H1 (cell line): ENCODE data around the gene DMBT1. TPM values are rescaled to one million over a fixed set of nuclear protein-coding genes. Genes with fewer than 3 reads are reported as not detected.

Experiments
- CTCF ChIP-seq, 3 experiments: IDR thresholded peaks; 1 replicate in 2 of 3; 2 replicates in 1 of 3; pipeline versions ENCODE4 v1.5.1 to v1.6.1; 2011; ENCODE audit warnings: low read length in 3 of 3, mild to moderate bottlenecking in 3 of 3, inconsistent platforms in 2 of 3, low read depth in 1 of 3, moderate library complexity in 1 of 3; ENCODE audit not compliant: insufficient read depth in 1 of 3; ENCODE audit errors: control extremely low read depth in 1 of 3
- polyA plus RNA-seq, 7 experiments: library from polyadenylated mRNA; depleted of rRNA in 3 of 7; stranded (reverse) in 5 of 7; unstranded in 2 of 7; fragments of >200 nt in 5 of 7; fragments of 200-250 nt in 2 of 7; gene quantifications; 1 replicate in 5 of 7; 2 replicates in 1 of 7; 4 replicates in 1 of 7; pipeline versions ENCODE4 v1.2.1 to v1.2.3, GENCODE V29; 2011 to 2013; ENCODE audit warnings: missing spikeins in 2 of 7, mixed read lengths in 2 of 7
- total RNA-seq: library from RNA; stranded (reverse); fragmentation: NEBNext Ultra II Directional; extraction: Animal tissue kit (Norgen Biotek cat#: 25700); gene quantifications from 2 replicates; pipeline ENCODE4 v1.2.1, GENCODE V29; 2021

Gene DMBT1
- total and polyA plus RNA-seq, 2 of the 8 experiments (the other 6 are each of a cell fraction or from before 2014, with no cell fraction given), result 0.03 TPM; not detected in 1

- no peak for TF ChIP-seq CTCF (IDR thresholded peaks at IDR 0.05; ENCODE audit: control extremely low read depth in 1 of 3, insufficient read depth in 1 of 3, low read depth in 1 of 3, low read length in 3 of 3)
Observed at GRCh38 chr10:122571892-122572291, 11.3 kb downstream of the DMBT1 start (continued).
